OCI-LY3 (cell line): ENCODE data around the gene TRAF6.

Experiments used
- EZH2phosphoT487 ChIP-seq: fragments of 200-600 bp; shearing (Covaris generic); IDR thresholded peaks from 2 replicates; pipeline ENCODE4 v1.6.1; 2018; ENCODE audit warnings: antibody characterized with exemption, mixed run types, low read depth
- TF ChIP-seq, protein P1 (sequence below): fragments of 200-600, 300-600 bp; sonication (generic); IDR thresholded peaks from 2 replicates; pipeline ENCODE4 v1.5.1; 2014; ENCODE audit warnings: antibody characterized with exemption, low read length, low read depth

- TF ChIP-seq, protein P1, sequence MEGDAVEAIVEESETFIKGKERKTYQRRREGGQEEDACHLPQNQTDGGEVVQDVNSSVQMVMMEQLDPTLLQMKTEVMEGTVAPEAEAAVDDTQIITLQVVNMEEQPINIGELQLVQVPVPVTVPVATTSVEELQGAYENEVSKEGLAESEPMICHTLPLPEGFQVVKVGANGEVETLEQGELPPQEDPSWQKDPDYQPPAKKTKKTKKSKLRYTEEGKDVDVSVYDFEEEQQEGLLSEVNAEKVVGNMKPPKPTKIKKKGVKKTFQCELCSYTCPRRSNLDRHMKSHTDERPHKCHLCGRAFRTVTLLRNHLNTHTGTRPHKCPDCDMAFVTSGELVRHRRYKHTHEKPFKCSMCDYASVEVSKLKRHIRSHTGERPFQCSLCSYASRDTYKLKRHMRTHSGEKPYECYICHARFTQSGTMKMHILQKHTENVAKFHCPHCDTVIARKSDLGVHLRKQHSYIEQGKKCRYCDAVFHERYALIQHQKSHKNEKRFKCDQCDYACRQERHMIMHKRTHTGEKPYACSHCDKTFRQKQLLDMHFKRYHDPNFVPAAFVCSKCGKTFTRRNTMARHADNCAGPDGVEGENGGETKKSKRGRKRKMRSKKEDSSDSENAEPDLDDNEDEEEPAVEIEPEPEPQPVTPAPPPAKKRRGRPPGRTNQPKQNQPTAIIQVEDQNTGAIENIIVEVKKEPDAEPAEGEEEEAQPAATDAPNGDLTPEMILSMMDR = peak; percentile 41
- TF ChIP-seq EZH2phosphoT487 = no peak
These were observed 41.0 kb downstream of the TRAF6 start for GRCh38 chr11:36469063-36469462.
